NT2/D1 (cell line): ENCODE measurements around the gene DNAJC1.
A peak's percentile ranks its signal among the peaks of the same experiment; 100 is the strongest.

ENCODE experiments used
- DNase-seq: peaks from one replicate; pipeline ENCODE4 v3.0.0-alpha.2; 2011; ENCODE audit warnings: low read depth, low spot score
- H3K27me3 ChIP-seq: 2 replicates; pipeline ENCODE4 v1.6.0; 2011; ENCODE audit warnings: mild to moderate bottlenecking; ENCODE audit not compliant: insufficient read length, insufficient read depth
- H3K36me3 ChIP-seq: 2 replicates; pipeline ENCODE4 v1.6.1; 2011; ENCODE audit warnings: mild to moderate bottlenecking, low read length, mixed read lengths; ENCODE audit not compliant: insufficient read depth, insufficient read length
- H3K4me1 ChIP-seq: 2 replicates; pipeline ENCODE4 v1.5.1; 2011; ENCODE audit not compliant: insufficient read depth, insufficient read length
- H3K4me3 ChIP-seq: 2 replicates; pipeline ENCODE4 v1.5.1; 2011; ENCODE audit warnings: low read depth; ENCODE audit not compliant: insufficient read length
- H3K9ac ChIP-seq: 2 replicates; pipeline ENCODE4 v1.6.0; 2011; ENCODE audit warnings: low read depth; ENCODE audit not compliant: insufficient read length
- H3K9me3 ChIP-seq: 2 replicates; pipeline ENCODE4 v1.5.1; 2011; ENCODE audit warnings: mild to moderate bottlenecking, low read length; ENCODE audit not compliant: insufficient read depth
- SUZ12 ChIP-seq: IDR thresholded peaks from 2 replicates; pipeline ENCODE4 v1.6.1; 2011; ENCODE audit not compliant: insufficient read length, insufficient read depth; ENCODE audit errors: extremely low read depth
- YY1 ChIP-seq: IDR thresholded peaks from 2 replicates; pipeline ENCODE4 v1.6.1; 2011; ENCODE audit not compliant: insufficient read length, insufficient read depth
- ZNF274 ChIP-seq: IDR thresholded peaks from 2 replicates; pipeline ENCODE4 v1.6.1; 2011; ENCODE audit warnings: mild to moderate bottlenecking, low read depth, low read length

The DNAJC1 gene

GRCh38 chr10:22017283-22018020 lies 13.9 kb upstream of the DNAJC1 start:
- no peak overlapping the region for H3K9ac ChIP-seq

GRCh38 chr10:22016046-22016705 lies 12.6 kb upstream of the DNAJC1 start:
- no peaks in the 10 kb centered on the region for H3K4me1 ChIP-seq
- DNase-seq: no peak
- no peaks in the 10 kb centered on the region for H3K36me3 ChIP-seq

More at GRCh38 chr10:22017283-22018020, 13.9 kb upstream of the DNAJC1 start:
- no peaks in the 10 kb centered on the region for H3K36me3 ChIP-seq
- no peak for DNase-seq
- H3K27me3 ChIP-seq: no peaks in the 10 kb centered on the region
- TF ChIP-seq SUZ12 (no peak), YY1 (no peak), ZNF274 (no peak)
- no peaks in the 10 kb centered on the region for H3K4me1 ChIP-seq
- no peak overlapping the region for H3K4me3 ChIP-seq
- H3K9me3 ChIP-seq: no peaks in the 10 kb centered on the region

GRCh38 chr10:22010973-22011408 lies 7.5 kb upstream of the DNAJC1 start:
- DNase-seq: no peak

More at GRCh38 chr10:22016046-22016705, 12.6 kb upstream of the DNAJC1 start:
- H3K9ac ChIP-seq: no peak overlapping the region
- no peak for TF ChIP-seq SUZ12
- TF ChIP-seq YY1: no peak
- TF ChIP-seq ZNF274: no peak
- H3K4me3 ChIP-seq: no peak overlapping the region
- no peaks in the 10 kb centered on the region for H3K9me3 ChIP-seq
- H3K27me3 ChIP-seq: no peaks in the 10 kb centered on the region

GRCh38 chr10:22010539-22010938 lies 7.0 kb upstream of the DNAJC1 start:
- H3K36me3 ChIP-seq: no peaks in the 10 kb centered on the region
- DNase-seq: no peak
- H3K27me3 ChIP-seq: no peaks in the 10 kb centered on the region
- TF ChIP-seq SUZ12: no peak
- TF ChIP-seq ZNF274: no peak
- no peak for TF ChIP-seq YY1
- no peak overlapping the region for H3K9ac ChIP-seq
- H3K4me3 ChIP-seq: no peak overlapping the region
- no peaks in the 10 kb centered on the region for H3K4me1 ChIP-seq
- no peaks in the 10 kb centered on the region for H3K9me3 ChIP-seq

More at GRCh38 chr10:22010973-22011408, 7.5 kb upstream of the DNAJC1 start:
- H3K4me1 ChIP-seq: no peaks in the 10 kb centered on the region
- H3K36me3 ChIP-seq: no peaks in the 10 kb centered on the region
- H3K9me3 ChIP-seq: no peaks in the 10 kb centered on the region
- no peak overlapping the region for H3K9ac ChIP-seq
- no peak overlapping the region for H3K4me3 ChIP-seq
- H3K27me3 ChIP-seq: no peaks in the 10 kb centered on the region
- TF ChIP-seq SUZ12 (no peak), ZNF274 (no peak), YY1 (no peak)

GRCh38 chr10:22006379-22006884 lies 2.9 kb upstream of the DNAJC1 start:
- H3K9ac ChIP-seq: no peak overlapping the region
- no peak for DNase-seq
- no peaks in the 10 kb centered on the region for H3K27me3 ChIP-seq
- no peaks in the 10 kb centered on the region for H3K9me3 ChIP-seq
- H3K4me1 ChIP-seq: no peaks in the 10 kb centered on the region
- no peaks in the 10 kb centered on the region for H3K36me3 ChIP-seq
- TF ChIP-seq SUZ12: no peak
- TF ChIP-seq YY1: no peak
- no peak for TF ChIP-seq ZNF274
- no peak overlapping the region for H3K4me3 ChIP-seq

- Histone ChIP-seq H3K27me3 (no peaks in the 10 kb centered on the region), H3K36me3 (no peaks in the 10 kb centered on the region), H3K4me1 (no peaks in the 10 kb centered on the region), H3K9ac (no peak overlapping the region), H3K9me3 (no peaks in the 10 kb centered on the region), H3K4me3 (no peak overlapping the region)
- no peak for TF ChIP-seq ZNF274
- no peak for TF ChIP-seq YY1
- no peak for DNase-seq
These were observed 2.2 kb upstream of the DNAJC1 start for GRCh38 chr10:22005763-22006162.

GRCh38 chr10:22003964-22004281 lies 393 bp upstream of the DNAJC1 start:
- TF ChIP-seq ZNF274 (no peak), SUZ12 (no peak), YY1 (no peak)
- no peaks in the 10 kb centered on the region for H3K36me3 ChIP-seq
- no peaks in the 10 kb centered on the region for H3K4me1 ChIP-seq
- H3K4me3 ChIP-seq: no peak overlapping the region
- no peaks in the 10 kb centered on the region for H3K27me3 ChIP-seq
- peak overlapping the region; percentile 17 for H3K9ac ChIP-seq
- no peak for DNase-seq
- no peaks in the 10 kb centered on the region for H3K9me3 ChIP-seq
